H1 (cell line): ENCODE results near the gene LAMC3. TPM values are rescaled to one million over a fixed set of nuclear protein-coding genes. Genes with fewer than 3 reads are reported as not detected.

Experiments used
- CTCF ChIA-PET: fragments of 300-600 bp; sonication (Branson Sonifier 250); formaldehyde crosslinking; loops from one replicate; lab custom pipeline; 2021; ENCODE audit not compliant: partially characterized antibody; lab: Charles Lee
- POLR2A ChIA-PET: fragments of 300-600 bp; sonication (Branson Sonifier 250); formaldehyde crosslinking; loops from one replicate; lab custom pipeline; 2021; ENCODE audit warnings: inconsistent platforms; ENCODE audit not compliant: partially characterized antibody; lab: Charles Lee
- DNase-seq, 2 experiments: peaks; one replicate each; pipeline versions ENCODE4 v3.0.0 to v3.0.0-alpha.2; 2010 to 2022; ENCODE audit warnings: low spot score in 2 of 2, low read depth in 1 of 2, mixed read lengths in 1 of 2
- FAIRE-seq: peaks from 2 replicates; lab custom pipeline; 2011; peaks lifted over from hg19 to GRCh38; lab: Jason Lieb, UNC
- H2AFZ ChIP-seq: 2 replicates; pipeline ENCODE4 v1.8.1; 2012; ENCODE audit warnings: low read length, inconsistent platforms
- H2AK5ac ChIP-seq: 2 replicates; pipeline ENCODE4 v1.6.1; 2013; ENCODE audit warnings: low read depth, low read length
- H2BK120ac ChIP-seq: replicated peaks from 2 replicates; pipeline ENCODE3; 2013; ENCODE audit warnings: low read depth, low read length, inconsistent platforms
- H2BK12ac ChIP-seq: 2 replicates; pipeline ENCODE4 v1.6.1; 2013; ENCODE audit warnings: low read depth, low read length
- H2BK15ac ChIP-seq: 2 replicates; pipeline ENCODE4 v1.6.1; 2013; ENCODE audit warnings: low read length
- H2BK20ac ChIP-seq: 2 replicates; pipeline ENCODE4 v1.6.1; 2013; ENCODE audit warnings: low read length
- H2BK5ac ChIP-seq: 2 replicates; pipeline ENCODE4 v1.6.1; 2013; ENCODE audit warnings: low read depth, low read length
- H3K14ac ChIP-seq: 2 replicates; pipeline ENCODE4 v1.6.1; 2013; ENCODE audit warnings: inconsistent platforms; ENCODE audit not compliant: insufficient read length
- H3K18ac ChIP-seq: 2 replicates; pipeline ENCODE4 v1.6.1; 2013; ENCODE audit warnings: low read length; ENCODE audit errors: extremely low read depth
- H3K23ac ChIP-seq: 2 replicates; pipeline ENCODE4 v1.6.1; 2013; ENCODE audit warnings: inconsistent platforms; ENCODE audit not compliant: insufficient read length
- H3K23me2 ChIP-seq: 2 replicates; pipeline ENCODE4 v1.6.1; 2013; ENCODE audit warnings: low read depth, low read length
- H3K27ac ChIP-seq: 2 replicates; pipeline ENCODE4 v1.6.1; 2011; ENCODE audit warnings: low read depth, low read length, inconsistent platforms
- H3K27me3 ChIP-seq, 4 experiments: replicated peaks in 1 of 4; 1 replicate in 1 of 4; 2 replicates in 3 of 4; pipeline versions ENCODE4 v1.6.1 to v1.8.1; 2011 to 2013; ENCODE audit warnings: low read length in 3 of 4, mild to moderate bottlenecking in 3 of 4, inconsistent platforms in 2 of 4, mixed read lengths in 2 of 4, moderate library complexity in 1 of 4; ENCODE audit not compliant: control insufficient read depth in 3 of 4, insufficient read depth in 3 of 4; ENCODE audit errors: extremely low read depth in 1 of 4
- H3K36me3 ChIP-seq, 4 experiments: 2 replicates each; pipeline versions ENCODE4 v1.6.1 to v1.8.1; 2011 to 2013; ENCODE audit warnings: mild to moderate bottlenecking in 4 of 4, low read length in 3 of 4, moderate library complexity in 2 of 4, control low read depth in 1 of 4, inconsistent platforms in 1 of 4; ENCODE audit not compliant: insufficient read depth in 4 of 4, control insufficient read depth in 2 of 4
- H3K4ac ChIP-seq: replicated peaks from 2 replicates; pipeline ENCODE3; 2013; ENCODE audit warnings: low read length, low read depth, mixed read lengths, inconsistent platforms; ENCODE audit not compliant: insufficient read length
- H3K4me1 ChIP-seq, 4 experiments: replicated peaks in 1 of 4; 1 replicate in 1 of 4; 2 replicates in 3 of 4; pipeline versions ENCODE4 v1.6.1 to v1.8.1; 2011 to 2013; ENCODE audit warnings: low read length in 3 of 4, inconsistent platforms in 2 of 4, mixed read lengths in 1 of 4; ENCODE audit not compliant: insufficient read depth in 4 of 4, control insufficient read depth in 3 of 4
- H3K4me2 ChIP-seq, 2 experiments: 2 replicates each; pipeline versions ENCODE4 v1.6.1 to v1.8.1; 2011 to 2013; ENCODE audit warnings: low read depth in 2 of 2, low read length in 2 of 2, control low read depth in 1 of 2, inconsistent platforms in 1 of 2, mild to moderate bottlenecking in 1 of 2; ENCODE audit not compliant: insufficient read depth in 1 of 2
- H3K4me3 ChIP-seq, 4 experiments: fragments of 200-600, 300-600 bp in 1 of 4; sonication (generic), shearing (Covaris generic), sonication (Bioruptor Twin) in 1 of 4; 2 replicates each; pipeline versions ENCODE4 v1.5.1 to v1.8.1; 2011 to 2016; ENCODE audit warnings: low read length in 4 of 4, low read depth in 3 of 4, control low read depth in 2 of 4, inconsistent platforms in 2 of 4, mild to moderate bottlenecking in 2 of 4, mixed read lengths in 1 of 4, moderate library complexity in 1 of 4; ENCODE audit not compliant: insufficient read depth in 2 of 4; ENCODE audit errors: extremely low read depth in 1 of 4
- H3K56ac ChIP-seq: replicated peaks from 2 replicates; pipeline ENCODE3; 2013; ENCODE audit warnings: low read depth, mild to moderate bottlenecking, mixed read lengths, low read length, inconsistent platforms; ENCODE audit not compliant: insufficient read length
- H3K79me1 ChIP-seq: 2 replicates; pipeline ENCODE4 v1.6.1; 2013; ENCODE audit warnings: low read depth, low read length, control low read depth
- H3K79me2 ChIP-seq, 2 experiments: 2 replicates each; pipeline versions ENCODE4 v1.6.1 to v1.8.1; 2012 to 2013; ENCODE audit warnings: low read length in 2 of 2, mild to moderate bottlenecking in 2 of 2, inconsistent platforms in 1 of 2; ENCODE audit not compliant: insufficient read depth in 2 of 2, control insufficient read depth in 1 of 2
- H3K9ac ChIP-seq, 4 experiments: replicated peaks in 1 of 4; 1 replicate in 1 of 4; 2 replicates in 3 of 4; pipeline versions ENCODE4 v1.6.1 to v1.8.1; 2011 to 2013; ENCODE audit warnings: low read depth in 3 of 4, low read length in 3 of 4, control low read depth in 2 of 4, mild to moderate bottlenecking in 2 of 4, moderate library complexity in 2 of 4, inconsistent platforms in 1 of 4; ENCODE audit errors: extremely low read depth in 1 of 4
- H3K9me3 ChIP-seq, 2 experiments: 2 replicates each; pipeline versions ENCODE4 v1.6.1 to v1.8.1; 2012 to 2013; ENCODE audit warnings: mild to moderate bottlenecking in 2 of 2, moderate library complexity in 2 of 2, control low read depth in 1 of 2, inconsistent platforms in 1 of 2, low read depth in 1 of 2, low read length in 1 of 2, mixed read lengths in 1 of 2; ENCODE audit not compliant: insufficient read depth in 2 of 2
- H4K20me1 ChIP-seq, 2 experiments: replicated peaks in 1 of 2; 2 replicates each; pipeline versions ENCODE3 to v1.8.1; 2011 to 2013; ENCODE audit warnings: inconsistent platforms in 2 of 2, low read length in 2 of 2, mild to moderate bottlenecking in 1 of 2; ENCODE audit not compliant: insufficient read depth in 2 of 2, control insufficient read depth in 1 of 2
- H4K5ac ChIP-seq: 2 replicates; pipeline ENCODE4 v1.6.1; 2013; ENCODE audit warnings: low read length, low read depth, mixed read lengths, inconsistent platforms; ENCODE audit not compliant: insufficient read length
- H4K8ac ChIP-seq: 2 replicates; pipeline ENCODE4 v1.8.0; 2013; ENCODE audit warnings: mild to moderate bottlenecking, moderate library complexity, low read length, inconsistent platforms; ENCODE audit not compliant: insufficient read depth; ENCODE audit errors: extremely low read depth
- H4K91ac ChIP-seq: replicated peaks from 2 replicates; pipeline ENCODE3; 2013; ENCODE audit warnings: low read length, mixed read lengths, inconsistent platforms; ENCODE audit not compliant: insufficient read length
- ASH2L ChIP-seq: fragments of 200-600, 300-600 bp; sonication (generic); IDR thresholded peaks from one replicate; pipeline ENCODE4 v1.7.1; 2017; ENCODE audit warnings: low read length
- RAD21 ChIP-seq, 2 experiments: IDR thresholded peaks in 1 of 2; conservative IDR thresholded peaks in 1 of 2; 2 replicates each; pipeline ENCODE4 v1.6.1; 2011; ENCODE audit warnings: low read depth in 2 of 2, low read length in 2 of 2, improper control_type of control experiment in 1 of 2, inconsistent platforms in 1 of 2, mild to moderate bottlenecking in 1 of 2, moderate library complexity in 1 of 2
- TEAD4 ChIP-seq: IDR thresholded peaks from 2 replicates; pipeline ENCODE4 v1.6.1; 2012; ENCODE audit warnings: low read depth, low read length, inconsistent platforms, mixed read lengths
- WGBS, 2 experiments: shearing (Covaris generic) in 1 of 2; methylation state at CpG; one replicate each; pipeline versions ENCODE4 v1.1.6 to v1.1.7; 2013 to 2015; ENCODE audit warnings: low lambda C conversion rate in 2 of 2, mixed read lengths in 2 of 2, inconsistent platforms in 1 of 2, low coverage in 1 of 2, missing lambda C conversion rate in 1 of 2; ENCODE audit not compliant: insufficient replicate concordance in 2 of 2, insufficient coverage in 1 of 2, insufficient read length in 1 of 2; ENCODE audit errors: extremely low coverage in 1 of 2, missing lambda C conversion rate in 1 of 2; 5-methylcytosine and 5-hydroxymethylcytosine counted together
- polyA plus RNA-seq, 7 experiments: library from polyadenylated mRNA; depleted of rRNA in 3 of 7; stranded (reverse) in 5 of 7; unstranded in 2 of 7; fragments of >200 nt in 5 of 7; fragments of 200-250 nt in 2 of 7; gene quantifications; 1 replicate in 5 of 7; 2 replicates in 1 of 7; 4 replicates in 1 of 7; pipeline versions ENCODE4 v1.2.1 to v1.2.3, GENCODE V29; 2011 to 2013; ENCODE audit warnings: missing spikeins in 2 of 7, mixed read lengths in 2 of 7
- total RNA-seq: library from RNA; stranded (reverse); fragmentation: NEBNext Ultra II Directional; extraction: Animal tissue kit (Norgen Biotek cat#: 25700); gene quantifications from 2 replicates; pipeline ENCODE4 v1.2.1, GENCODE V29; 2021
- TF ChIP-seq, protein P1 (sequence below): IDR thresholded peaks from 2 replicates; pipeline ENCODE4 v1.6.1; 2012; ENCODE audit warnings: inconsistent platforms

The LAMC3 gene
- total and polyA plus RNA-seq, 2 of the 8 experiments (the other 6 are each of a cell fraction or from before 2014, with no cell fraction given) = 9.3 to 12.3 TPM

- H3K18ac ChIP-seq = no peak overlapping the region
- H3K23me2 ChIP-seq = no peaks in the 10 kb centered on the region; the same call in 1 of the 2 replicates
- H2BK20ac ChIP-seq = no peak overlapping the region
- H3K36me3 ChIP-seq = peaks cover 0 to 3% (median 0%) of the 10 kb centered on the region in 4 experiments; a peak in 3 of 8 replicates
- peaks cover 0 to 3% of the 10 kb centered on the region in 2 experiments for H4K20me1 ChIP-seq
- POLR2A ChIA-PET = no interaction called here
- DNase-seq = no peak
- no peak overlapping the region for H2BK5ac ChIP-seq
- H3K9me3 ChIP-seq = no peaks in the 10 kb centered on the region
- no peak for FAIRE-seq
- H3K79me2 ChIP-seq = no peaks in the 10 kb centered on the region
- WGBS, 2 experiments = 77% methylated on average over 2 of the region's 2 CpGs; no CpG with 5 or more reads in 1 of the 2 experiments
- no peak overlapping the region for H3K4ac ChIP-seq
- no peak overlapping the region for H3K14ac ChIP-seq
- CTCF ChIA-PET = interaction anchor here (0.7 to 1.6 kb wide), 11 partner anchors 8 to 189 kb away, joined by 3 to 7 read pairs (median 4); no protein-coding TSS in a partner anchor
- H2AFZ ChIP-seq = no peak overlapping the region
- H4K5ac ChIP-seq = no peak overlapping the region
- no peak overlapping the region for H4K91ac ChIP-seq
- no peaks in the 10 kb centered on the region for H3K79me1 ChIP-seq
- no peak overlapping the region for H2BK12ac ChIP-seq
- H3K4me3 ChIP-seq = no peak overlapping the region
- H2BK15ac ChIP-seq = no peak overlapping the region
- no peak overlapping the region for H2AK5ac ChIP-seq
- H3K27ac ChIP-seq = no peak overlapping the region
- H3K23ac ChIP-seq = no peak overlapping the region
- no peaks in the 10 kb centered on the region for H3K27me3 ChIP-seq
- no peak overlapping the region for H3K56ac ChIP-seq
- no peak overlapping the region for H2BK120ac ChIP-seq
- no peak overlapping the region for H3K9ac ChIP-seq
- H3K4me1 ChIP-seq = no peaks in the 10 kb centered on the region; a peak in 2 of 7 replicates
- H3K4me2 ChIP-seq = no peak overlapping the region
- no peak overlapping the region for H4K8ac ChIP-seq
- TF ChIP-seq RAD21 (IDR thresholded peaks at IDR 0.05 in 1 of 2, conservative IDR thresholded peaks at IDR 0.05 in 1 of 2; ENCODE audit: low read depth in 2 of 2, low read length in 2 of 2) = no peak
- TF ChIP-seq, protein P1, sequence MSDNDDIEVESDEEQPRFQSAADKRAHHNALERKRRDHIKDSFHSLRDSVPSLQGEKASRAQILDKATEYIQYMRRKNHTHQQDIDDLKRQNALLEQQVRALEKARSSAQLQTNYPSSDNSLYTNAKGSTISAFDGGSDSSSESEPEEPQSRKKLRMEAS = no peak
- no peak for TF ChIP-seq ASH2L
- TF ChIP-seq TEAD4 = no peak
Measured at GRCh38 chr9:131043087-131043486, 34.1 kb downstream of the LAMC3 start.
